ENCODE results near the gene VWA3A.

GRCh38 chr16:22138482-22138881 lies 46.1 kb downstream of the VWA3A start:
- TF ChIP-seq CTCF (IDR thresholded peaks at IDR 0.05; ENCODE audit: low read length) (no peak), EZH2 (optimal IDR thresholded peaks at IDR 0.05; ENCODE audit: low read depth, low read length) (no peak)

Measured in MM.1S (cell line).